Astrocyte of the cerebellum (primary cell): ENCODE results near the gene ZNF276.

ENCODE experiments used
- DNase-seq: peaks from one replicate; pipeline ENCODE4 v3.0.0-alpha.2; 2011; ENCODE audit warnings: low read depth
- H3K4me3 ChIP-seq: 2 replicates; pipeline ENCODE4 v1.5.1; 2011; ENCODE audit warnings: mild to moderate bottlenecking, low read depth, low read length, moderate library complexity
- in situ Hi-C: cut with HindIII; loops from 2 replicates; pipeline ENCODE4 v1.10.0; 2017; ENCODE audit warnings: low sequenced_read_pairs
- TF ChIP-seq, protein P1 (sequence below): IDR thresholded peaks from 2 replicates; pipeline ENCODE4 v1.5.1; 2012; ENCODE audit warnings: low read length, low read depth, moderate library complexity, mild to moderate bottlenecking; ENCODE audit errors: missing control alignments

Gene ZNF276

GRCh38 chr16:89709166-89709565, 12.2 kb upstream of the ZNF276 start:
- no peak overlapping the region for H3K4me3 ChIP-seq
- no peak for DNase-seq
- in situ Hi-C loops: no loop called here
- TF ChIP-seq, protein P1, sequence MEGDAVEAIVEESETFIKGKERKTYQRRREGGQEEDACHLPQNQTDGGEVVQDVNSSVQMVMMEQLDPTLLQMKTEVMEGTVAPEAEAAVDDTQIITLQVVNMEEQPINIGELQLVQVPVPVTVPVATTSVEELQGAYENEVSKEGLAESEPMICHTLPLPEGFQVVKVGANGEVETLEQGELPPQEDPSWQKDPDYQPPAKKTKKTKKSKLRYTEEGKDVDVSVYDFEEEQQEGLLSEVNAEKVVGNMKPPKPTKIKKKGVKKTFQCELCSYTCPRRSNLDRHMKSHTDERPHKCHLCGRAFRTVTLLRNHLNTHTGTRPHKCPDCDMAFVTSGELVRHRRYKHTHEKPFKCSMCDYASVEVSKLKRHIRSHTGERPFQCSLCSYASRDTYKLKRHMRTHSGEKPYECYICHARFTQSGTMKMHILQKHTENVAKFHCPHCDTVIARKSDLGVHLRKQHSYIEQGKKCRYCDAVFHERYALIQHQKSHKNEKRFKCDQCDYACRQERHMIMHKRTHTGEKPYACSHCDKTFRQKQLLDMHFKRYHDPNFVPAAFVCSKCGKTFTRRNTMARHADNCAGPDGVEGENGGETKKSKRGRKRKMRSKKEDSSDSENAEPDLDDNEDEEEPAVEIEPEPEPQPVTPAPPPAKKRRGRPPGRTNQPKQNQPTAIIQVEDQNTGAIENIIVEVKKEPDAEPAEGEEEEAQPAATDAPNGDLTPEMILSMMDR: no peak

GRCh38 chr16:89709716-89710432, 11.5 kb upstream of the ZNF276 start:
- no peak for DNase-seq
- TF ChIP-seq, protein P1: no peak
- in situ Hi-C loops: no loop called here
- no peak overlapping the region for H3K4me3 ChIP-seq

- in situ Hi-C loops: no loop called here
- H3K4me3 ChIP-seq: no peak overlapping the region
- TF ChIP-seq, protein P1: no peak
- no peak for DNase-seq
Observed at GRCh38 chr16:89710709-89711564, 10.4 kb upstream of the ZNF276 start.

DNA sequence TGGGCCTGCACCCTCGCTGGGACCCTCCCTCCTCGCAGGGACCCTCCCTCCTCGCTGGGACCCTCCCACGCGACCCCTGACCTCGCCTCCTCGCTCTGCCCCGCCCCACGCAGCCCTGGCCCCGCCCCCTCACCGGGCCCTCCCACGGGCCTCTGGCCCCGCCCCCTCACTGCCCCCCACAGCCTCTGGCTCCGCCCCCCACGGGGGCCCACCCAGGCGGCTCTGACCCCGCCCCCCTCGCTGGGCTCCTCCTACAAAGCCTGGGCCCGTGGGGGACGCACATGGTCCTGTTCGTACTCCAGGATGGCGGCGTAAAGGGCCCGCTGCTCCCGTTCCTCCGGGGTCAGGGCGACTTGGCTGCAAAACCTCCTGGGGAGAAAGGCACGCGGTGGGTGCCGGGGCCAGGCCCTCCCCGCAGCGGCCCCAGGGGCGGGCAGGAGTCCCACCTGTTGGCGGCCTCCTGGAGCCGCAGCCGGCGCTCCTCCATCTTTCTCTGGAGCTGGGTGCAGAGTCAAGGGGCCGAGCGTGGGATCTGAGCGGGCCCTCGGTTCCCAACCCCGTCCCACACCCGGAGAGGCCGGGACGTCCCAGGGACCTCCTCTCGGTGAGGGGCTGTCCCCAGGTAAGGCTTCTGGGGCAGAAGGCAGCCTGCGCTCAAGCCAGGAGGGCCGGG, 9.6 kb upstream of the ZNF276 start:
- H3K4me3 ChIP-seq: peak overlapping the region; percentile 46
- no peak for DNase-seq
- TF ChIP-seq, protein P1: no peak
- in situ Hi-C loops: no loop called here

DNA sequence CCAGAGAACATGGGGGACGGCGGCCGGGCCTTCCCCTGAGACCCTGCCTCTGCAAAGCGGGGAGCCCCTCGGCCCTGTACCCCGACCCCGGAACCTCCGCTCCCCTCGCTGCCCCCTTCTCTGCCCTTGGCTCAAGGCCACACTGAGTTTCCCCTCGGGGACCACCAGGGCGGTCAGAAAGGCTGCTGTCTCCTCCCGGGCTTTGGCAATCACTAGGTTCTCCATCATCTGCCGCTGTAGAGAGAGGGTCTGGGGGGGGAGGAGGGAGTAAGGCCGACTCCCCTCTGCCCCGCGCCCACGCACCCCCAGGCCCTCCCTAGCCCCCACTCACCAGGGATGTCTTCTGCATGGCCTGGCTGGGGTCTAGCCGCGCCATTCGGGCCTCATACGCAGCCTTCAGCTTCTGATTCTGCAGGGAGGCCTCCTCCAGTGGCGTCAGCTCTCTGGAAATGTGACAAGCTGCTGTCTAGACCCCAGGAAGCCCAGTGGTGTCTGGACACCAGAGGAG, 9.0 kb upstream of the ZNF276 start:
- TF ChIP-seq, protein P1: no peak
- peak overlapping the region; percentile 46 for H3K4me3 ChIP-seq
- no peak for DNase-seq
- in situ Hi-C loops: no loop called here

- no peak for DNase-seq
- in situ Hi-C loops: no loop called here
- H3K4me3 ChIP-seq: no peak overlapping the region
- TF ChIP-seq, protein P1: no peak
Observed at GRCh38 chr16:89716493-89716892, 4.8 kb upstream of the ZNF276 start.
